Caco-2 (cell line): ENCODE results near the gene NELFB. TPM values are rescaled to one million over a fixed set of nuclear protein-coding genes. Genes with fewer than 3 reads are reported as not detected.

ENCODE experiments used
- BruUV-seq: library from RNA; stranded (reverse); fragments of 400-500 nt; replicated peaks from 2 replicates; lab custom pipeline; 2021; lab: Mats Ljungman, UMichigan
- CTCF ChIA-PET: fragments of 300-600 bp; sonication (Branson Sonifier 250); formaldehyde crosslinking; loops from one replicate; lab custom pipeline; 2022; ENCODE audit warnings: antibody characterized with exemption; lab: Charles Lee
- POLR2A ChIA-PET: fragments of 300-600 bp; sonication (Branson Sonifier 250); formaldehyde crosslinking; loops from one replicate; lab custom pipeline; 2022; ENCODE audit warnings: antibody characterized with exemption; lab: Charles Lee
- DNase-seq, 2 experiments: peaks; one replicate each; pipeline versions ENCODE4 v3.0.0 to v3.0.0-alpha.2; 2020 to 2022
- H3K27me3 ChIP-seq: replicated peaks from 2 replicates; pipeline ENCODE4 v1.6.0; 2011; ENCODE audit warnings: low read length; ENCODE audit not compliant: control insufficient read depth, insufficient read depth
- H3K36me3 ChIP-seq: 2 replicates; pipeline ENCODE4 v1.5.1; 2011; ENCODE audit warnings: low read length; ENCODE audit not compliant: control insufficient read depth, insufficient read depth
- H3K4me1 ChIP-seq: fragments of 250-450 bp; sonication (Bioruptor Pico); 2 replicates; pipeline ENCODE4 v1.5.1; 2020; ENCODE audit warnings: mild to moderate bottlenecking
- H3K4me3 ChIP-seq: 2 replicates; pipeline ENCODE4 v1.5.1; 2011; ENCODE audit warnings: low read depth, mild to moderate bottlenecking, control low read depth, low read length
- H3K9me3 ChIP-seq: fragments of 250-450 bp; sonication (Bioruptor Pico); 2 replicates; pipeline ENCODE4 v1.5.1; 2020; ENCODE audit warnings: mild to moderate bottlenecking, moderate library complexity
- H3K27ac Mint-ChIP-seq: one replicate; pipeline ENCODE4 v1.8.0; 2022; ENCODE audit warnings: mixed read lengths; ENCODE audit not compliant: unreplicated experiment
- H3K27me3 Mint-ChIP-seq: one replicate; pipeline ENCODE4 v1.8.0; 2022; ENCODE audit warnings: mixed read lengths; ENCODE audit not compliant: insufficient read depth, unreplicated experiment
- H3K36me3 Mint-ChIP-seq: one replicate; pipeline ENCODE4 v1.8.0; 2022; ENCODE audit warnings: mild to moderate bottlenecking, mixed read lengths; ENCODE audit not compliant: insufficient read depth, unreplicated experiment
- H3K4me1 Mint-ChIP-seq: one replicate; pipeline ENCODE4 v1.8.0; 2022; ENCODE audit warnings: low read depth, mixed read lengths; ENCODE audit not compliant: unreplicated experiment
- H3K4me3 Mint-ChIP-seq: one replicate; pipeline ENCODE4 v1.8.0; 2022; ENCODE audit warnings: mild to moderate bottlenecking, moderate library complexity, mixed read lengths; ENCODE audit not compliant: unreplicated experiment
- H3K9me3 Mint-ChIP-seq: one replicate; pipeline ENCODE4 v1.8.0; 2022; ENCODE audit warnings: mixed read lengths; ENCODE audit not compliant: unreplicated experiment
- intact Hi-C: fragments of 100-400 bp; cut with micrococcal nuclease; formaldehyde crosslinking; loops from one replicate; pipeline ENCODE4 v1.10.0; 2022; ENCODE audit not compliant: unreplicated experiment
- total RNA-seq: library from RNA; stranded (reverse); gene quantifications from 2 replicates; pipeline ENCODE4 v1.2.3, GENCODE V29; 2022
- TF ChIP-seq, protein P1 (sequence below), 2 experiments: fragments of 200-600 bp in 1 of 2; IDR thresholded peaks; 1 replicate in 1 of 2; 2 replicates in 1 of 2; pipeline versions ENCODE4 v1.5.1 to v1.8.0; 2011 to 2022; ENCODE audit warnings: antibody characterized with exemption in 1 of 2, control low read depth in 1 of 2, inconsistent platforms in 1 of 2, low read depth in 1 of 2, low read length in 1 of 2, mild to moderate bottlenecking in 1 of 2, moderate library complexity in 1 of 2; ENCODE audit not compliant: insufficient read depth in 1 of 2, severe bottlenecking in 1 of 2, unreplicated experiment in 1 of 2

NELFB gene
- total RNA-seq, 1 experiment from 2014 or later: 79.1 TPM

DNA sequence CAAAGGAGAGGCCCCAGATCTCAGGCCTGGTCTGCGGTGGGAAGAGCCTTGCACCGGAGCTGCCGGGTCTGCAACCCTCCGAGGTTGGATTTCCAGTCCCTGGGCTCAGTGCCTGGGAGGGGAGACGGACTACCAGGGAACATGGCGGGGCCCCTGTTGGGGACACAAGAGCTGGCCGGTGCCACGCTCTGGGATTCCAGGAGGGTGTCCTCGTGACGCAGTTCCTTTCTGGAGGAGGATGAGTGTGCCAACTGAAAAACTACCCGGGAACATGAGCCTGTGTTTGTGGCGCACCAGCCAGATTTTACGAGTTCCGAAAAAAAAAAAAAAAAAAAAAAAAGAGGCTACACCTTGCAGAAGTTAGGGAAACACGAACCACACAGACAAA lies 38.0 kb downstream of the NELFB start:
- no peaks in the 10 kb centered on the region for H3K9me3 Mint-ChIP-seq
- BruUV-seq: TSS peak; percentile 94
- intact Hi-C loops: loop anchor here (5.0 to 10.0 kb wide), 2 partner anchors 51 to 242 kb away; partner anchors contain the start of gene TUBB4B
- peaks cover 7% of the 10 kb centered on the region for H3K4me1 Mint-ChIP-seq
- Histone ChIP-seq H3K27me3 (no peaks in the 10 kb centered on the region), H3K4me1 (peaks cover 23% of the 10 kb centered on the region), H3K4me3 (peak overlapping the region; percentile 39), H3K9me3 (no peaks in the 10 kb centered on the region), H3K36me3 (no peaks in the 10 kb centered on the region)
- ChIA-PET CTCF (interaction anchor here (0.6 to 2.1 kb wide), 6 partner anchors 9 to 216 kb away, joined by 3 to 18 read pairs (median 8); partner anchors contain the start of genes EXD3, NOXA1 and NRARP), POLR2A (interaction anchor here (0.6 to 2.0 kb wide), 10 partner anchors 9 to 259 kb away, joined by 3 to 40 read pairs (median 6); partner anchors contain the start of genes ANAPC2, MRPL41, NRARP and SAPCD2)
- peaks cover 22% of the 10 kb centered on the region for H3K36me3 Mint-ChIP-seq
- H3K27ac Mint-ChIP-seq: peak overlapping the region; percentile 98
- no peak for DNase-seq
- no peaks in the 10 kb centered on the region for H3K27me3 Mint-ChIP-seq
- peak overlapping the region; percentile 74 for H3K4me3 Mint-ChIP-seq
- TF ChIP-seq, protein P1, sequence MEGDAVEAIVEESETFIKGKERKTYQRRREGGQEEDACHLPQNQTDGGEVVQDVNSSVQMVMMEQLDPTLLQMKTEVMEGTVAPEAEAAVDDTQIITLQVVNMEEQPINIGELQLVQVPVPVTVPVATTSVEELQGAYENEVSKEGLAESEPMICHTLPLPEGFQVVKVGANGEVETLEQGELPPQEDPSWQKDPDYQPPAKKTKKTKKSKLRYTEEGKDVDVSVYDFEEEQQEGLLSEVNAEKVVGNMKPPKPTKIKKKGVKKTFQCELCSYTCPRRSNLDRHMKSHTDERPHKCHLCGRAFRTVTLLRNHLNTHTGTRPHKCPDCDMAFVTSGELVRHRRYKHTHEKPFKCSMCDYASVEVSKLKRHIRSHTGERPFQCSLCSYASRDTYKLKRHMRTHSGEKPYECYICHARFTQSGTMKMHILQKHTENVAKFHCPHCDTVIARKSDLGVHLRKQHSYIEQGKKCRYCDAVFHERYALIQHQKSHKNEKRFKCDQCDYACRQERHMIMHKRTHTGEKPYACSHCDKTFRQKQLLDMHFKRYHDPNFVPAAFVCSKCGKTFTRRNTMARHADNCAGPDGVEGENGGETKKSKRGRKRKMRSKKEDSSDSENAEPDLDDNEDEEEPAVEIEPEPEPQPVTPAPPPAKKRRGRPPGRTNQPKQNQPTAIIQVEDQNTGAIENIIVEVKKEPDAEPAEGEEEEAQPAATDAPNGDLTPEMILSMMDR (IDR thresholded peaks at IDR 0.05; ENCODE audit: insufficient read depth in 1 of 2, low read depth in 1 of 2, low read length in 1 of 2, severe bottlenecking in 1 of 2, unreplicated experiment in 1 of 2): no peak

DNA sequence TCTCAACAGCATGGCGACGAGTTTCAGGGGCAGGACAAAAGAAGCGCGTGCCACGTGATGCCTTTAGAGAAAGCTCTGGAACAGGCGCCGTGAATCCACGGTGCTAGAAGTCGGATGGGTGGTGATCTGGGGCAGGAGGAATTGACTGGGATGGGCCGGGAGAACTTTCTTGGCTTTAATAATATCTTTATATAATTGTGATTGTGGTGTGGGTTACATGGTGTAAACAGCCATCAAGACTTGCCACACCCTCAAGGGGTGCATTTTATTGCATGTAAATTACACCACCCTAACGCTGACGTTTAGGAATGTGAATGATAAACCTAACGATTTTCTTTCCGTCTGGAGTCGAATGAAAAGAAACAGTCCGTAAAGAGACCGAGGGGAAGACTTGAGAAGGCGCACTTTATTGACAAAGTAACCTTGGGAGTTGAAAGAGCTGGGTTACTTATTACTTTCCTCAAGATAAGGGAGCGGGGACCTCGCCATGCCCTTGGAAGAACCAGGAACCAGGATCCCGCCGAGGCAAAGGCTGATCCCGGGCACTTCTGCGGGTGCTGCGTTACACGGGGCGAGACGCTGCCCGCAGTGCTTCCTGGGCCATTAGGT lies 38.5 kb downstream of the NELFB start:
- Mint-ChIP-seq H3K27me3 (no peaks in the 10 kb centered on the region), H3K4me1 (peaks cover 7% of the 10 kb centered on the region), H3K4me3 (peak overlapping the region; percentile 74), H3K9me3 (no peaks in the 10 kb centered on the region), H3K27ac (peak overlapping the region; percentile 98), H3K36me3 (peaks cover 22% of the 10 kb centered on the region)
- BruUV-seq: TSS peak; percentile 94
- Histone ChIP-seq H3K4me3 (peak overlapping the region; percentile 39), H3K36me3 (no peaks in the 10 kb centered on the region), H3K27me3 (no peaks in the 10 kb centered on the region), H3K4me1 (peaks cover 23% of the 10 kb centered on the region), H3K9me3 (no peaks in the 10 kb centered on the region)
- intact Hi-C loops: loop anchor here (5.0 to 10.0 kb wide), 2 partner anchors 51 to 241 kb away; partner anchors contain the start of gene TUBB4B
- ChIA-PET CTCF (interaction anchor here (0.7 to 2.1 kb wide), 7 partner anchors 9 to 217 kb away, joined by 3 to 18 read pairs (median 9); partner anchors contain the start of genes ENTPD8, EXD3, NOXA1 and NRARP), POLR2A (interaction anchor here (0.7 to 2.0 kb wide), 12 partner anchors 8 to 258 kb away, joined by 3 to 40 read pairs (median 6); partner anchors contain the start of genes ANAPC2, ENTPD8, EXD3 and MRPL41)
- TF ChIP-seq, protein P1 (IDR thresholded peaks at IDR 0.05; ENCODE audit: insufficient read depth in 1 of 2, low read depth in 1 of 2, low read length in 1 of 2, severe bottlenecking in 1 of 2, unreplicated experiment in 1 of 2): no peak
- DNase-seq: peak; percentile 83 to 88

DNA sequence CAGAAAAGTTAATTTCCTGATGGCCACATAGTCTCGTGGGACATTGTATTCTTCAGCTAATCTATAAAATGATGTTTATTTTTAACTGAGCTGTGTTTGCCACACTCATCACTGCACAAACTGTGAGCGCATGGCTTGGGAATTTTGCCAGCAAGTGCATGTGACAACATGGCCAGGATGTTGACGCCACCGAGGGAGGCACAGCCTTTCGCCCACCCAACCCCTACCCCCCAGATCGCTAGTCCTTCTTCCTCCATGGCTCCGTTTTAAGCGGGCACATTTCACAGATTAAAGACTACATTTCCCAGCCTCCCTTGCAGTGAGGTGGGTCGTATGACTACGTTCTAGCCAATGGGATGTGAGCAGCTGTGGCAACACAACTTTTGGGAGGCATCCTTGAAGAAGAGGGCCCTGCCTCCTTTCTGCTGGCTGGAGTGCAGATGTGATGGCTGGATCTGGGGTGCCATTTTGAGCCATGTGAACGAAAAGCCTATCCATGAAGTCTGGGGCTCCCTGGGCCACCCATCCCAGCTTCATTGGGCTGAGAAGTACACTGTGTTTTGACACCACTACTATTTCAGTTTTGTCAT lies 39.1 kb downstream of the NELFB start:
- BruUV-seq: no TSS peak

More for the DNA sequence above, 39.1 kb downstream of the NELFB start:
- H3K27ac Mint-ChIP-seq: peak overlapping the region; percentile 98
- TF ChIP-seq, protein P1 (IDR thresholded peaks at IDR 0.05; ENCODE audit: insufficient read depth in 1 of 2, low read depth in 1 of 2, low read length in 1 of 2, severe bottlenecking in 1 of 2, unreplicated experiment in 1 of 2): no peak
- H3K27me3 Mint-ChIP-seq: no peaks in the 10 kb centered on the region
- peaks cover 7% of the 10 kb centered on the region for H3K4me1 Mint-ChIP-seq
- Histone ChIP-seq H3K4me1 (peaks cover 23% of the 10 kb centered on the region), H3K27me3 (no peaks in the 10 kb centered on the region), H3K9me3 (no peaks in the 10 kb centered on the region), H3K36me3 (no peaks in the 10 kb centered on the region), H3K4me3 (peak overlapping the region; percentile 39)
- intact Hi-C loops: loop anchor here (5.0 to 10.0 kb wide), 2 partner anchors 52 to 241 kb away; partner anchors contain the start of gene TUBB4B
- H3K4me3 Mint-ChIP-seq: peak overlapping the region; percentile 74
- peaks cover 27% of the 10 kb centered on the region for H3K36me3 Mint-ChIP-seq
- POLR2A ChIA-PET: interaction anchor here (0.7 to 2.0 kb wide), 9 partner anchors 8 to 258 kb away, joined by 3 to 40 read pairs (median 5); partner anchors contain the start of genes ENTPD8, EXD3, MRPL41 and NOXA1
- peak; percentile 86 to 93 for DNase-seq
- no peaks in the 10 kb centered on the region for H3K9me3 Mint-ChIP-seq
- CTCF ChIA-PET: interaction anchor here (0.7 to 2.1 kb wide), 6 partner anchors 8 to 147 kb away, joined by 5 to 18 read pairs (median 9); partner anchors contain the start of genes ENTPD8, EXD3, NOXA1 and NRARP
